H1 (cell line): ENCODE measurements around the gene ALOX5AP. TPM values are rescaled to one million over a fixed set of nuclear protein-coding genes. Genes with fewer than 3 reads are reported as not detected.

Experiments used
- CTCF ChIA-PET: fragments of 300-600 bp; sonication (Branson Sonifier 250); formaldehyde crosslinking; loops from one replicate; lab custom pipeline; 2021; ENCODE audit not compliant: partially characterized antibody; lab: Charles Lee
- POLR2A ChIA-PET: fragments of 300-600 bp; sonication (Branson Sonifier 250); formaldehyde crosslinking; loops from one replicate; lab custom pipeline; 2021; ENCODE audit warnings: inconsistent platforms; ENCODE audit not compliant: partially characterized antibody; lab: Charles Lee
- DNase-seq, 2 experiments: peaks; one replicate each; pipeline versions ENCODE4 v3.0.0 to v3.0.0-alpha.2; 2010 to 2022; ENCODE audit warnings: low spot score in 2 of 2, low read depth in 1 of 2, mixed read lengths in 1 of 2
- FAIRE-seq: peaks from 2 replicates; lab custom pipeline; 2011; peaks lifted over from hg19 to GRCh38; lab: Jason Lieb, UNC
- H2AFZ ChIP-seq: 2 replicates; pipeline ENCODE4 v1.8.1; 2012; ENCODE audit warnings: low read length, inconsistent platforms
- H2AK5ac ChIP-seq: 2 replicates; pipeline ENCODE4 v1.6.1; 2013; ENCODE audit warnings: low read depth, low read length
- H2BK120ac ChIP-seq: replicated peaks from 2 replicates; pipeline ENCODE3; 2013; ENCODE audit warnings: low read depth, low read length, inconsistent platforms
- H2BK12ac ChIP-seq: 2 replicates; pipeline ENCODE4 v1.6.1; 2013; ENCODE audit warnings: low read depth, low read length
- H2BK15ac ChIP-seq: 2 replicates; pipeline ENCODE4 v1.6.1; 2013; ENCODE audit warnings: low read length
- H2BK20ac ChIP-seq: 2 replicates; pipeline ENCODE4 v1.6.1; 2013; ENCODE audit warnings: low read length
- H2BK5ac ChIP-seq: 2 replicates; pipeline ENCODE4 v1.6.1; 2013; ENCODE audit warnings: low read depth, low read length
- H3K14ac ChIP-seq: 2 replicates; pipeline ENCODE4 v1.6.1; 2013; ENCODE audit warnings: inconsistent platforms; ENCODE audit not compliant: insufficient read length
- H3K18ac ChIP-seq: 2 replicates; pipeline ENCODE4 v1.6.1; 2013; ENCODE audit warnings: low read length; ENCODE audit errors: extremely low read depth
- H3K23ac ChIP-seq: 2 replicates; pipeline ENCODE4 v1.6.1; 2013; ENCODE audit warnings: inconsistent platforms; ENCODE audit not compliant: insufficient read length
- H3K23me2 ChIP-seq: 2 replicates; pipeline ENCODE4 v1.6.1; 2013; ENCODE audit warnings: low read depth, low read length
- H3K27ac ChIP-seq: 2 replicates; pipeline ENCODE4 v1.6.1; 2011; ENCODE audit warnings: low read depth, low read length, inconsistent platforms
- H3K27me3 ChIP-seq, 4 experiments: replicated peaks in 1 of 4; 1 replicate in 1 of 4; 2 replicates in 3 of 4; pipeline versions ENCODE4 v1.6.1 to v1.8.1; 2011 to 2013; ENCODE audit warnings: low read length in 3 of 4, mild to moderate bottlenecking in 3 of 4, inconsistent platforms in 2 of 4, mixed read lengths in 2 of 4, moderate library complexity in 1 of 4; ENCODE audit not compliant: control insufficient read depth in 3 of 4, insufficient read depth in 3 of 4; ENCODE audit errors: extremely low read depth in 1 of 4
- H3K36me3 ChIP-seq, 4 experiments: 2 replicates each; pipeline versions ENCODE4 v1.6.1 to v1.8.1; 2011 to 2013; ENCODE audit warnings: mild to moderate bottlenecking in 4 of 4, low read length in 3 of 4, moderate library complexity in 2 of 4, control low read depth in 1 of 4, inconsistent platforms in 1 of 4; ENCODE audit not compliant: insufficient read depth in 4 of 4, control insufficient read depth in 2 of 4
- H3K4ac ChIP-seq: replicated peaks from 2 replicates; pipeline ENCODE3; 2013; ENCODE audit warnings: low read length, low read depth, mixed read lengths, inconsistent platforms; ENCODE audit not compliant: insufficient read length
- H3K4me1 ChIP-seq, 4 experiments: replicated peaks in 1 of 4; 1 replicate in 1 of 4; 2 replicates in 3 of 4; pipeline versions ENCODE4 v1.6.1 to v1.8.1; 2011 to 2013; ENCODE audit warnings: low read length in 3 of 4, inconsistent platforms in 2 of 4, mixed read lengths in 1 of 4; ENCODE audit not compliant: insufficient read depth in 4 of 4, control insufficient read depth in 3 of 4
- H3K4me2 ChIP-seq, 2 experiments: 2 replicates each; pipeline versions ENCODE4 v1.6.1 to v1.8.1; 2011 to 2013; ENCODE audit warnings: low read depth in 2 of 2, low read length in 2 of 2, control low read depth in 1 of 2, inconsistent platforms in 1 of 2, mild to moderate bottlenecking in 1 of 2; ENCODE audit not compliant: insufficient read depth in 1 of 2
- H3K4me3 ChIP-seq, 4 experiments: fragments of 200-600, 300-600 bp in 1 of 4; sonication (generic), shearing (Covaris generic), sonication (Bioruptor Twin) in 1 of 4; 2 replicates each; pipeline versions ENCODE4 v1.5.1 to v1.8.1; 2011 to 2016; ENCODE audit warnings: low read length in 4 of 4, low read depth in 3 of 4, control low read depth in 2 of 4, inconsistent platforms in 2 of 4, mild to moderate bottlenecking in 2 of 4, mixed read lengths in 1 of 4, moderate library complexity in 1 of 4; ENCODE audit not compliant: insufficient read depth in 2 of 4; ENCODE audit errors: extremely low read depth in 1 of 4
- H3K56ac ChIP-seq: replicated peaks from 2 replicates; pipeline ENCODE3; 2013; ENCODE audit warnings: low read depth, mild to moderate bottlenecking, mixed read lengths, low read length, inconsistent platforms; ENCODE audit not compliant: insufficient read length
- H3K79me1 ChIP-seq: 2 replicates; pipeline ENCODE4 v1.6.1; 2013; ENCODE audit warnings: low read depth, low read length, control low read depth
- H3K79me2 ChIP-seq, 2 experiments: 2 replicates each; pipeline versions ENCODE4 v1.6.1 to v1.8.1; 2012 to 2013; ENCODE audit warnings: low read length in 2 of 2, mild to moderate bottlenecking in 2 of 2, inconsistent platforms in 1 of 2; ENCODE audit not compliant: insufficient read depth in 2 of 2, control insufficient read depth in 1 of 2
- H3K9ac ChIP-seq, 4 experiments: replicated peaks in 1 of 4; 1 replicate in 1 of 4; 2 replicates in 3 of 4; pipeline versions ENCODE4 v1.6.1 to v1.8.1; 2011 to 2013; ENCODE audit warnings: low read depth in 3 of 4, low read length in 3 of 4, control low read depth in 2 of 4, mild to moderate bottlenecking in 2 of 4, moderate library complexity in 2 of 4, inconsistent platforms in 1 of 4; ENCODE audit errors: extremely low read depth in 1 of 4
- H3K9me3 ChIP-seq, 2 experiments: 2 replicates each; pipeline versions ENCODE4 v1.6.1 to v1.8.1; 2012 to 2013; ENCODE audit warnings: mild to moderate bottlenecking in 2 of 2, moderate library complexity in 2 of 2, control low read depth in 1 of 2, inconsistent platforms in 1 of 2, low read depth in 1 of 2, low read length in 1 of 2, mixed read lengths in 1 of 2; ENCODE audit not compliant: insufficient read depth in 2 of 2
- H4K20me1 ChIP-seq, 2 experiments: replicated peaks in 1 of 2; 2 replicates each; pipeline versions ENCODE3 to v1.8.1; 2011 to 2013; ENCODE audit warnings: inconsistent platforms in 2 of 2, low read length in 2 of 2, mild to moderate bottlenecking in 1 of 2; ENCODE audit not compliant: insufficient read depth in 2 of 2, control insufficient read depth in 1 of 2
- H4K5ac ChIP-seq: 2 replicates; pipeline ENCODE4 v1.6.1; 2013; ENCODE audit warnings: low read length, low read depth, mixed read lengths, inconsistent platforms; ENCODE audit not compliant: insufficient read length
- H4K8ac ChIP-seq: 2 replicates; pipeline ENCODE4 v1.8.0; 2013; ENCODE audit warnings: mild to moderate bottlenecking, moderate library complexity, low read length, inconsistent platforms; ENCODE audit not compliant: insufficient read depth; ENCODE audit errors: extremely low read depth
- H4K91ac ChIP-seq: replicated peaks from 2 replicates; pipeline ENCODE3; 2013; ENCODE audit warnings: low read length, mixed read lengths, inconsistent platforms; ENCODE audit not compliant: insufficient read length
- CREB1 ChIP-seq: IDR thresholded peaks from 2 replicates; pipeline ENCODE4 v1.6.1; 2012; ENCODE audit warnings: inconsistent platforms
- GABPA ChIP-seq: IDR thresholded peaks from 2 replicates; pipeline ENCODE4 v1.6.1; 2011; ENCODE audit warnings: mild to moderate bottlenecking, low read length, moderate library complexity, borderline replicate concordance; ENCODE audit not compliant: insufficient read depth
- GTF2F1 ChIP-seq: IDR thresholded peaks from 2 replicates; pipeline ENCODE4 v1.6.1; 2012; ENCODE audit warnings: low read depth, low read length, improper control_type of control experiment, borderline replicate concordance
- HDAC2 ChIP-seq, 2 experiments: fragments of 300-600 bp in 1 of 2; sonication (generic) in 1 of 2; IDR thresholded peaks; 2 replicates each; pipeline ENCODE4 v1.6.1; 2011 to 2012; ENCODE audit warnings: low read depth in 2 of 2, low read length in 2 of 2, mild to moderate bottlenecking in 2 of 2, moderate library complexity in 2 of 2, borderline replicate concordance in 1 of 2, inconsistent platforms in 1 of 2
- KDM1A ChIP-seq: fragments of 200-600, 300-600 bp; sonication (generic); IDR thresholded peaks from 2 replicates; pipeline ENCODE4 v1.7.1; 2016; ENCODE audit warnings: mild to moderate bottlenecking, low read length, borderline replicate concordance
- NANOG ChIP-seq: IDR thresholded peaks from 2 replicates; pipeline ENCODE4 v1.6.1; 2011; ENCODE audit warnings: low read length, low read depth, mild to moderate bottlenecking, inconsistent platforms; ENCODE audit not compliant: insufficient read depth, poor library complexity, severe bottlenecking
- RAD21 ChIP-seq, 2 experiments: IDR thresholded peaks in 1 of 2; conservative IDR thresholded peaks in 1 of 2; 2 replicates each; pipeline ENCODE4 v1.6.1; 2011; ENCODE audit warnings: low read depth in 2 of 2, low read length in 2 of 2, improper control_type of control experiment in 1 of 2, inconsistent platforms in 1 of 2, mild to moderate bottlenecking in 1 of 2, moderate library complexity in 1 of 2
- RBBP5 ChIP-seq: IDR thresholded peaks from 2 replicates; pipeline ENCODE4 v1.7.1; 2012; ENCODE audit warnings: low read depth, mild to moderate bottlenecking, inconsistent platforms, low read length, moderate library complexity, borderline replicate concordance
- SIRT6 ChIP-seq: IDR thresholded peaks from one replicate; pipeline ENCODE4 v1.7.1; 2012; ENCODE audit warnings: low read length, inconsistent platforms
- SP1 ChIP-seq: IDR thresholded peaks from 2 replicates; pipeline ENCODE4 v1.6.1; 2011; ENCODE audit warnings: low read depth, low read length
- TAF1 ChIP-seq: IDR thresholded peaks from 2 replicates; pipeline ENCODE4 v1.6.1; 2011; ENCODE audit warnings: mild to moderate bottlenecking, low read depth, low read length
- TBP ChIP-seq: IDR thresholded peaks from 2 replicates; pipeline ENCODE4 v1.6.1; 2011; ENCODE audit warnings: low read depth, low read length, improper control_type of control experiment
- TCF12 ChIP-seq: IDR thresholded peaks from 2 replicates; pipeline ENCODE4 v1.6.1; 2011; ENCODE audit warnings: low read depth, mild to moderate bottlenecking, low read length
- ZNF274 ChIP-seq: IDR thresholded peaks from 2 replicates; pipeline ENCODE4 v1.7.0; 2012; ENCODE audit warnings: low read length, borderline replicate concordance; ENCODE audit errors: extremely low read depth
- WGBS, 2 experiments: shearing (Covaris generic) in 1 of 2; methylation state at CpG; one replicate each; pipeline versions ENCODE4 v1.1.6 to v1.1.7; 2013 to 2015; ENCODE audit warnings: low lambda C conversion rate in 2 of 2, mixed read lengths in 2 of 2, inconsistent platforms in 1 of 2, low coverage in 1 of 2, missing lambda C conversion rate in 1 of 2; ENCODE audit not compliant: insufficient replicate concordance in 2 of 2, insufficient coverage in 1 of 2, insufficient read length in 1 of 2; ENCODE audit errors: extremely low coverage in 1 of 2, missing lambda C conversion rate in 1 of 2; 5-methylcytosine and 5-hydroxymethylcytosine counted together
- polyA plus RNA-seq, 7 experiments: library from polyadenylated mRNA; depleted of rRNA in 3 of 7; stranded (reverse) in 5 of 7; unstranded in 2 of 7; fragments of >200 nt in 5 of 7; fragments of 200-250 nt in 2 of 7; gene quantifications; 1 replicate in 5 of 7; 2 replicates in 1 of 7; 4 replicates in 1 of 7; pipeline versions ENCODE4 v1.2.1 to v1.2.3, GENCODE V29; 2011 to 2013; ENCODE audit warnings: missing spikeins in 2 of 7, mixed read lengths in 2 of 7
- total RNA-seq: library from RNA; stranded (reverse); fragmentation: NEBNext Ultra II Directional; extraction: Animal tissue kit (Norgen Biotek cat#: 25700); gene quantifications from 2 replicates; pipeline ENCODE4 v1.2.1, GENCODE V29; 2021

ALOX5AP gene
- total and polyA plus RNA-seq, 2 of the 8 experiments (the other 6 are each of a cell fraction or from before 2014, with no cell fraction given) = not detected

GRCh38 chr13:30744056-30744680 lies 8.8 kb downstream of the ALOX5AP start:
- H3K79me2 ChIP-seq = no peaks in the 10 kb centered on the region
- H4K91ac ChIP-seq = no peak overlapping the region
- WGBS, 2 experiments = 90% methylated on average over 7 of the region's 7 CpGs; no CpG with 5 or more reads in 1 of the 2 experiments
- no peaks in the 10 kb centered on the region for H3K9me3 ChIP-seq
- H3K4me3 ChIP-seq = no peak overlapping the region
- H2BK15ac ChIP-seq = no peak overlapping the region
- no peak overlapping the region for H2AFZ ChIP-seq
- no peak overlapping the region for H3K56ac ChIP-seq
- H2BK12ac ChIP-seq = no peak overlapping the region
- no peak overlapping the region for H3K9ac ChIP-seq
- no peaks in the 10 kb centered on the region for H4K20me1 ChIP-seq
- ChIA-PET CTCF (no interaction called here), POLR2A (no interaction called here)
- H3K4me2 ChIP-seq = no peak overlapping the region
- FAIRE-seq (no peak), DNase-seq (no peak)
- no peaks in the 10 kb centered on the region for H3K27me3 ChIP-seq
- peaks cover 0 to 3% (median 2%) of the 10 kb centered on the region in 4 experiments; a peak in 2 of 7 replicates for H3K4me1 ChIP-seq
- no peaks in the 10 kb centered on the region for H3K23me2 ChIP-seq
- H3K36me3 ChIP-seq = no peaks in the 10 kb centered on the region
- no peak overlapping the region for H2BK5ac ChIP-seq
- no peak overlapping the region for H2BK120ac ChIP-seq
- no peak overlapping the region for H3K23ac ChIP-seq
- H2AK5ac ChIP-seq = no peak overlapping the region
- H4K5ac ChIP-seq = no peak overlapping the region
- H3K27ac ChIP-seq = no peak overlapping the region
- H2BK20ac ChIP-seq = no peak overlapping the region
- no peak overlapping the region for H3K18ac ChIP-seq
- H3K4ac ChIP-seq = no peak overlapping the region
- no peak overlapping the region for H4K8ac ChIP-seq
- no peaks in the 10 kb centered on the region for H3K79me1 ChIP-seq
- H3K14ac ChIP-seq = no peak overlapping the region
- TF ChIP-seq NANOG (no peak), RBBP5 (no peak), TBP (no peak), SIRT6 (no peak), TAF1 (no peak), RAD21 (IDR thresholded peaks at IDR 0.05 in 1 of 2, conservative IDR thresholded peaks at IDR 0.05 in 1 of 2; ENCODE audit: low read depth in 2 of 2, low read length in 2 of 2) (no peak), KDM1A (no peak), HDAC2 (IDR thresholded peaks at IDR 0.05; ENCODE audit: borderline replicate concordance in 1 of 2, low read depth in 2 of 2, low read length in 2 of 2) (no peak), TCF12 (no peak), CREB1 (no peak), GTF2F1 (no peak), SP1 (no peak), GABPA (no peak), ZNF274 (no peak)
